GM13976 (cell line): Measurements from ENCODE around the gene KIAA1210.

Source experiments
- DNase-seq: peaks from one replicate; pipeline ENCODE4 v3.0.0; 2012; ENCODE audit warnings: low spot score
- in situ Hi-C: fragments of 300-500 bp; cut with MboI; formaldehyde crosslinking; loops from one replicate; pipeline ENCODE4 v1.12.0; 2022; ENCODE audit warnings: low sequenced_read_pairs, mixed read lengths, inconsistent platforms; ENCODE audit not compliant: unreplicated experiment
- TF ChIP-seq, protein P1 (sequence below): IDR thresholded peaks from 2 replicates; pipeline ENCODE4 v1.5.1; 2012; ENCODE audit warnings: borderline replicate concordance, mild to moderate bottlenecking; ENCODE audit not compliant: insufficient read depth; ENCODE audit errors: extremely low read depth, missing control alignments, control extremely low read depth

The KIAA1210 gene

DNA sequence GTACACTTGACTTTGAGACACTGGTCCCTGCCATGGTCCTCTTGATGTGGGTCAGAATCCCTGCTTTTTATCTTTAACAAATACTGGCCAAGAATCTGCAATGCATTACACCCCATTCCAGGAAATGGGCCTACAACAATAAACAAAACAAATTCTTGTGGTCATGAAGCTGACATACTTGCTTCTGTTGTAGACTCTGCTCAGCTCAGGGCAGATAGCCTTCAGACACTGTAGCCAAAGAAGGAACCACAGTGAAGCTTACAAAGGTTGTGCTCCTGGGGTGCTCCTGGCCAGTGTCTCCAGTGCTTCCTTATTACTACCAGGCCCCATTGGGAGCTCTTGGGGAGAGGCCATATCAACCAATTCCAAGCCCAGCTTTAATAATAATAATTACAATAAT, 21.8 kb downstream of the KIAA1210 start:
- in situ Hi-C loops, result no loop called here
- TF ChIP-seq, protein P1, sequence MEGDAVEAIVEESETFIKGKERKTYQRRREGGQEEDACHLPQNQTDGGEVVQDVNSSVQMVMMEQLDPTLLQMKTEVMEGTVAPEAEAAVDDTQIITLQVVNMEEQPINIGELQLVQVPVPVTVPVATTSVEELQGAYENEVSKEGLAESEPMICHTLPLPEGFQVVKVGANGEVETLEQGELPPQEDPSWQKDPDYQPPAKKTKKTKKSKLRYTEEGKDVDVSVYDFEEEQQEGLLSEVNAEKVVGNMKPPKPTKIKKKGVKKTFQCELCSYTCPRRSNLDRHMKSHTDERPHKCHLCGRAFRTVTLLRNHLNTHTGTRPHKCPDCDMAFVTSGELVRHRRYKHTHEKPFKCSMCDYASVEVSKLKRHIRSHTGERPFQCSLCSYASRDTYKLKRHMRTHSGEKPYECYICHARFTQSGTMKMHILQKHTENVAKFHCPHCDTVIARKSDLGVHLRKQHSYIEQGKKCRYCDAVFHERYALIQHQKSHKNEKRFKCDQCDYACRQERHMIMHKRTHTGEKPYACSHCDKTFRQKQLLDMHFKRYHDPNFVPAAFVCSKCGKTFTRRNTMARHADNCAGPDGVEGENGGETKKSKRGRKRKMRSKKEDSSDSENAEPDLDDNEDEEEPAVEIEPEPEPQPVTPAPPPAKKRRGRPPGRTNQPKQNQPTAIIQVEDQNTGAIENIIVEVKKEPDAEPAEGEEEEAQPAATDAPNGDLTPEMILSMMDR, result no peak
- DNase-seq, result no peak

DNA sequence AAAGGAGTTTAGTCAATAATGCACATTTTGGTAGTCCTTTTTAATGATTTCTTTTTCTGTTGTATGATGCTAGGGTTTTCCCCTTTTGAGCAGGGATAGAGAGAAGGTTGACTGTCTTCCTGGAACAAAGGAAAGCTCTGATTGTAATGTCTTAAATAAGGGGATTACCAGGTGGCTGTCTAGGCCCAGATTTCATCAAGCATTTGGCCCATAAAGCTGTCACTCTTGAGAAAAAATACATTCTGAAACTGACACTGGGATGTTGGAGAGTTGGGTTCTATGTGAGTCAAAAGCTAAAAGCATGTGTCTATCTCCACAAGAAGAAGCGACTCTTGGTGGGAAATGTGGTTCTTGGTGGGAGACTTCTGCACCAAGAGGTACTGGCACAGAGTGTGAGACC, 26.4 kb downstream of the KIAA1210 start:
- TF ChIP-seq, protein P1, result no peak
- DNase-seq, result no peak
- in situ Hi-C loops, result no loop called here

DNA sequence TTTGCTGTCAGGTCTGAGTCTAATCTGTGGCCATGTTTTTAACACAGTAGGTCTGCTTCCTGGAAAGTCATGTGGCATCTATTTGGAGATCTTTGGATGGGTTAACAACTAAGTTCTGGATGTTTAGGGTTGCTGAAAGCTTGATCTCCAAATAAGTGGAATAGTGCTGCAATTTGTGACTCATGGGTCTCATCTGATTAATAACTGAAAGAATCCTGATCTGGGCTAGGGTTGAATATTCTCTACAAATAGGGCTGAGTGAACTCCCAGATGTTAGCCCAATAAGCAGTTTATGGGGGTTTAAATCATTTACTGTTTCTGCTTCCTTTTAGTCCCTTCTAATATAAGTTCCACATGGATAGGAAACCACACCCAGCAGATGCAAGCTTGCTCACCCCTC, 31.7 kb downstream of the KIAA1210 start:
- TF ChIP-seq, protein P1, result no peak
- no peak for DNase-seq
- in situ Hi-C loops, result no loop called here

DNA sequence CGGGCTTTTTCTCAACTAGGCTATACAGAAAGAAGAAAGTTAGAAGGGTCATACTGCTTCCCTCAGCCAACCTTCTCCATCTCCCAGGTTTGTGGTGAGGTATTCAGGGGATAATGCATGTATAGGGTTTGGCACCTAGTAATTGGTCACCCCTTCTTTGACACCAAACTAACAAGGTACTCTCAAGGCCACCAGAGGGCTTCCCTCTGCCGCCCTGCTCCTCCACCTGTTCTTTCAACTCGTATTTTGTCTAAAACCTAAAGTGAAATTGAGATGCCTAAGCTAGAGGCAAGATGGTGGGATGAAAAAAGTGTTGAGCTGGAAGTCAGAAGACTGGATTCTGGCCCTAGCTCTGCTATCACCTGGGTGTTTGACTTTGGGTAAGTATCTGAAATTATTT, 32.8 kb downstream of the KIAA1210 start:
- no peak for DNase-seq
- TF ChIP-seq, protein P1, result no peak
- in situ Hi-C loops, result no loop called here

DNA sequence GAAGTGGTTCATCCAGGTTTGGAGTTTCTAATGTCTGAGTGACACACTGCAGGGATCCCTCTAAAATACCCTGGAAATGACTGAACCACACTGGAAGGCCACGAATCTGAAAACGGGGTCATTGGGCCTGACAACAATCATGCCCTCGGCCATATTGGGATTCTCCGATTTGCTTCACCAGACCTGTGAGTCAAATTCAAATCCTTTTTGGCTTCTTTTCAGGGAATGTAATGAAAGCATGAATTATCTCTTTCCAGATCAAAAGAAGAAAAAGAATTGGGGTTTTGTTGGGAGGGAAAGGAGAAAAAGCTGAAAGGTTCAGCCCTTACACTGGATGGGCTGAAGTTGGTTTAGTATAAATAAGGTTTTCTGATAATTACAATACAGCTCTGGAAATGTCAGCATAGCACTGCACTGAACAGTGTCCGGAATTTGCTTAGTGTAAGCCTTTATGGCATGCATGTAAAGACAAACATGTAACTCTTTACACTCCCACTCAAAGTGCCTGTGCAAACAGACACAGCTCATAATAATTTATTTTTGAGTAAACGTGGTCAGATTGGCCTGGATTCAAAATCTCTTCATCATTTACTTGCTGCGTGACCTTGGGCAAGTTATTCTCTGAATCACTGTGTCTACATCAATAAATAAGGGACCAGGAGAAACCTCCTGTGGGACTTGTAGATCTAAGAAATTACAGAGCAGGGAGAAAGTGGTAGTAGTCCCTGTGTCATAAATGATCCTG, 33.4 kb downstream of the KIAA1210 start:
- TF ChIP-seq, protein P1, result no peak
- in situ Hi-C loops, result no loop called here
- no peak for DNase-seq

DNA sequence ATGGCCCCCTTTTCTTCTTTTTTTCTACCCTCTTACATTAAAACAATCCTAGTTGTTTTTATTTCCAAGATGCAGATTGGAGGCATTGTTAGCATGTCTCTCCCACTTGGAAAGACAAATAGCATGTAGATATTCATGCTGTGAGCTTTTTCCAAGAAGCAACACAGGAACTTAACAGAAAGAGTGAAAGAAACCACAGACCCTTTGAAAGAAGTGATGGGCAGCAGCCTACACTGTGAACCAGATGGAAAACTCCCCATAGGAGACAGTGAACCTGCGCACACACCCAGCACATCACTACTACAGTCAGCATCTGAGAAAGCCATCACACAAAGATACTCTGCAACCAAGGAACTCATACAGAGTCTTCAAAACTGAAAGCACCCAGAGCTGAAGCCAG, 37.0 kb downstream of the KIAA1210 start:
- TF ChIP-seq, protein P1, result no peak
- in situ Hi-C loops, result no loop called here

More for the DNA sequence above, 37.0 kb downstream of the KIAA1210 start:
- DNase-seq, result no peak
